ENCODE results near the gene AP2S1.
A peak's percentile ranks its signal among the peaks of the same experiment; 100 is the strongest.
"Not testable (repeated sequence)": the region's sequence is repeated elsewhere in the genome, so short reads cannot be mapped to it uniquely, and the experiment has no call there.

The AP2S1 gene

DNA sequence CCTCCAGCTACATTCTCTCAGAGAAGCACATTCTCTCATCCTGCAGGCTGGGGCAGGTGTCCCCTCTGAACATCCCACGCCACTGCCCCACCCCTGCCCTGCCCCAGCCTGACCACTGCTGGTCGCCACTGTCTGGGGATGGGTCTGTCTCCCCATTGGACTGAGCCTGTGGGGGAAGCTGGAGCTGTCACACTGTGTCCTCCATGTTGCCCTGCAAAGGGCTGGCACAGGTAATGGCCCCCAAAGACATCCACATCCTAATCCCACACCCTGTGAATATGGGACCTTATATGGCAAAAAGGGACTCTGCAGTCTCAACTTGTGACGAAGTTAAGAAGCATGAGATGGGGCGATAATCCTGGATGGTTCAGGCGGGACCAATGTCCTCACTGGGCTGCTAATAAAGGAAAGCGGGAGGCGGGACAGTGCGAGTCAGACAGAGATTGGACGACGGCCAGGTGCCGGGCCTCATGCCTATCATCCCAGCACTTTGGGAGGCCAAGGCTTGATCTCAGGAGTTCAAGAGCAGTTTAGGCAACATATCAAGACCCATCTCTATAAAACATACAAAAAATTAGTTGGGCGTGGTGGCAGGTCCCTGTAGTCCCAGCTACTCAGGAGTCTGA is 9.1 kb downstream of the AP2S1 start:
- no peak for DNase-seq (ENCODE audit: low read depth in 2 of 2)

DNA sequence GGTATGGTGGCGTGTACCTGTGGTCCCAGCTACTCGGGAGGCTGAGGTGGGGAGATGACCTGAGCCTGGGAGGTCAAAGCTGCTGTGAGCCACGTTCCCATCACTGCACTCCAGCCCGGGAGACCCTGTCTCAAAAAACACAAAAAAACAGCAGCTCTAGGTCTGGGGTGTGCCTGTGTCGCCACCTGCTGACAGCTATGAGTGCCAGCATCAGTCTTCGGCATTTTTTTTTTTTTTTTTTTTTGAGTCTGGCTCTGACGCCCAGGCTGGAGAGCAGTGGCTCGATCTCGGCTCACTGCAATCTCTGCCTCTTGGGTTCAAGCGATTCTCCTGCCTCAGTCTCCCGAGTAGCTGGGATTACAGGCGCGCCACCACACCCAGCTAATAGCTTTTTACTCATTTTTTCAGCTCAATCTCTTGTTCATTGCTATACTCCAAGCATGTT is 10.1 kb downstream of the AP2S1 start:
- peak in 1 of 2 donors; percentile 5 for DNase-seq (ENCODE audit: low read depth in 2 of 2)

GRCh38 chr19:46839752-46840497 is 10.7 kb downstream of the AP2S1 start:
- DNase-seq (ENCODE audit: low read depth in 2 of 2) = no peak

- no peak for DNase-seq (ENCODE audit: low read depth in 2 of 2)
These were observed 12.5 kb downstream of the AP2S1 start for GRCh38 chr19:46838160-46838559.

DNA sequence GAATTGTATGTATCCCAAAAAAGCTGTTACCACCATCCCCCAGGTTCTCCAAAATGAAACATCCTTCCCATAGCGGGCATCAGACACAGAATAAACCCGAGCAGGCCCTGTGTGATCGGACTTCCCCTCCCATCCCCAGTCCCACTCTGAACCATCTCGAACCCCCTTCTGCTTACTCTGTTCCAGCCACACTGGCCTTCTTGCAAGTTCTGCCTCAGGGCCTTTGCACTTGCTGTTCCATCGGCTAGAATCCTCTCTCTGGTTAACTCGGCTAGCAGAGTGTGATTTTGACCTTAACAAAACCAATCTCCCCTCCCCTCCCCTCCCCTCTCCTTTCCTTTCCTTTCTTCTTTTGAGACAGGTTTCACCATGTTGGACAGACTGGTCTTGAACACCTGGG is 15.7 kb downstream of the AP2S1 start:
- DNase-seq (ENCODE audit: low read depth in 2 of 2) = no peak

GRCh38 chr19:46834121-46834520 is 16.5 kb downstream of the AP2S1 start:
- no peak for DNase-seq (ENCODE audit: low read depth in 2 of 2)

GRCh38 chr19:46830864-46831263 is 19.8 kb downstream of the AP2S1 start:
- DNase-seq (ENCODE audit: low read depth in 2 of 2) = no peak

DNA sequence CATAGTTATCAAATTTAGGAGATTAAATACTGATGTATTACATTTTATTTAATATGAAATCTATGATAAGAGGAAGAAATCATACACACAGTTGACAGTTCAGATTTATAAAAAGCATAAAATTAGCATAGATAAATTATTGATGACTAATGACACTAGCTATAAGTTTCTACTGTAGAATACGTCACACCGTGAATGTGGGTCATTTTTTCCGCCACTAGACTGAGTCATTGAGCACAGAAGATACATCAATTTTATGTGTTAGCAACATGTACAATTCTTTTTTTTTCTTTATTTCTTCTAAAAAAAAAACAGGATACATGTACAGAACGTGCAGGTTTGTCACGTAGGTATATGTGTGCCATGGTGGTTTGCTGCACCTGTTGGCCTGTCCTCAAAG is 22.2 kb downstream of the AP2S1 start:
- no peak for DNase-seq (ENCODE audit: low read depth in 2 of 2)

- DNase-seq (ENCODE audit: low read depth in 2 of 2) = no peak
These were observed 25.0 kb downstream of the AP2S1 start for GRCh38 chr19:46825731-46826055.

- DNase-seq (ENCODE audit: low read depth in 2 of 2) = no peak
These were observed 25.5 kb downstream of the AP2S1 start for GRCh38 chr19:46824890-46825730.

DNA sequence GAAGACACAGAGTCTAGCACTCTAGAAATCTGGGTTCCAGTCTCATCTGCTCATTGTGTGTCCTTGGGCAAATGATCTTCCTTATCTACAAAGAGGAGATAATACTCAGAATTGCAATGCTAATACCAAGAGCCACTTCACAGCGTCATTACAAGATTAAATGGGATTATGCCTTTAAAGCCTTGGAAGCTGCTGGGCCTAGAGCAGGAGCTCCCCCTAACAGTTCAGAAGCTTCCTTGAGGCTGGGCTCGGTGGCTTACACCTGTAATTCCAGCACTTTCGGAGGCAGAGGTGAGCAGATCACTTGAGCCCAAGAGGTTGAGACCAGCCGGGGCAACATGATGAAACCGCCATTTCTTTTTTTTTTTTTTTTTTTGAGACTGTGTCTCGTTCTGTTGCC is 27.6 kb downstream of the AP2S1 start:
- DNase-seq (ENCODE audit: low read depth in 2 of 2) = no peak

- not testable (repeated sequence) for DNase-seq (ENCODE audit: low read depth in 2 of 2)
These were observed 28.2 kb downstream of the AP2S1 start for GRCh38 chr19:46822410-46822787.

DNA sequence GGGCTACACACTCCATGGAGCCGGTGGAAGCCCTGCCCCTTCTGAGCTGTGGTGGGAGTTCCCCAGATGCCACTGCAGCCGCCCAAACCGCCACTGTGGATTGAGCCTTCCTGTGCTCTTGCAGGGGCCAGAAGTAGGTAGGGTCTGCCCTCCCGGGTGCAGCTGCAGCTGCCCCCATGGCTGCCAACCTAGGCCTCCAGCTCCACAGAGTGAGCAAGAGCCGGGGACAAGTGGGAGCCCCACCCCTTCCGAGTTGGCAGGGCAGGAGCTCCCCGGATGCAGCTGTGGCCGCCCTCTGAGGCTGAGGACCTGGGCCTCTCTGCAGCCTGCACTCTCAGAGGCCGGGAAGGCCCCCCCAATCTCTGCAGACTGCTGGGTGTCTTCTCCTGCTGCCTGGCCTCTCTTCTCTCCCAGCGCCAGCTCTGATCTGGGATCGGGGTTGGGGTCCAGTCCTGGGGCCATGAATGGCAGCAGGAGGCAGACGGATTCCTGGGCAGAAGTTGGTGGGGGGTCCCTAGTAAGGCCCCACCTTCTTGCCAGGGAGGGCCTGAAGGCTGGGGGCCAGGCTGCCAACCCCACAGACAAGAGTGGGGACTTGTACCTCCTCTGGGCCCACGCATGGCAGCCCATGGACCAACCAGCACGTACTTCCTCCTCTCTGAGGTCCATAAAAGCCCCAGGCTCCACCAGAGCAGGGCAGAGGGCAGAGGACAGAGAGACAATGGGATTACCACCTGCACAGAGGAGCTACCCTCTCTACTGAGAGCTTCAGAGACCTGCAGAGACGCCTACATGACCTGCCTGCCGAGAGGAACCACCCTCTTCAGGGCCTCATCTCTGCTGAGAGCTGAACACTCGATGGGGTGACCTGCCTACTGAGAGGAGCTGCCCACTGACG is 28.9 kb downstream of the AP2S1 start:
- DNase-seq (ENCODE audit: low read depth in 2 of 2) = peak; percentile 21 to 29

DNA sequence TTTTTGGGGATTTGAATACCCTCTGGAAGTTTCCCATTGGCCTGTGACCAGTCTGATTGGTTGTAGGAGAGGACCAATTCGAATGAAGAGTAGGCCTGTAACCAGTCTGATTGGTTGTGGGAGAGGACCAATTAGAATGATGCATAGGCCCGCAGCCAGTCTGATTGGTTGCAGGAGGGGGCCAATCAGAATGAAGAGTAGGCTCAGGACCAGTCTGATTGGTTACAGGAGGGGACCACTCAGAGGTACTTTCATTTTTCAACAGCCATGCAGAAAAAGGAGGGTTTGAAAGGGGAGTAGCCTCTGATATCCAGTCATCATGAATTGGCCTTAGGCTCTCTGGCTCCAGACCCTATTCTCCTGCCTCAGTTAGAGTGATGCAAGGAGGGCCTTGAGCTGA is 31.8 kb downstream of the AP2S1 start:
- no peak for DNase-seq (ENCODE audit: low read depth in 2 of 2)

GRCh38 chr19:46815833-46816627 is 34.6 kb downstream of the AP2S1 start:
- no peak for DNase-seq (ENCODE audit: low read depth in 2 of 2)

GRCh38 chr19:46813839-46814358 is 36.7 kb downstream of the AP2S1 start:
- DNase-seq (ENCODE audit: low read depth in 2 of 2) = no peak

DNA sequence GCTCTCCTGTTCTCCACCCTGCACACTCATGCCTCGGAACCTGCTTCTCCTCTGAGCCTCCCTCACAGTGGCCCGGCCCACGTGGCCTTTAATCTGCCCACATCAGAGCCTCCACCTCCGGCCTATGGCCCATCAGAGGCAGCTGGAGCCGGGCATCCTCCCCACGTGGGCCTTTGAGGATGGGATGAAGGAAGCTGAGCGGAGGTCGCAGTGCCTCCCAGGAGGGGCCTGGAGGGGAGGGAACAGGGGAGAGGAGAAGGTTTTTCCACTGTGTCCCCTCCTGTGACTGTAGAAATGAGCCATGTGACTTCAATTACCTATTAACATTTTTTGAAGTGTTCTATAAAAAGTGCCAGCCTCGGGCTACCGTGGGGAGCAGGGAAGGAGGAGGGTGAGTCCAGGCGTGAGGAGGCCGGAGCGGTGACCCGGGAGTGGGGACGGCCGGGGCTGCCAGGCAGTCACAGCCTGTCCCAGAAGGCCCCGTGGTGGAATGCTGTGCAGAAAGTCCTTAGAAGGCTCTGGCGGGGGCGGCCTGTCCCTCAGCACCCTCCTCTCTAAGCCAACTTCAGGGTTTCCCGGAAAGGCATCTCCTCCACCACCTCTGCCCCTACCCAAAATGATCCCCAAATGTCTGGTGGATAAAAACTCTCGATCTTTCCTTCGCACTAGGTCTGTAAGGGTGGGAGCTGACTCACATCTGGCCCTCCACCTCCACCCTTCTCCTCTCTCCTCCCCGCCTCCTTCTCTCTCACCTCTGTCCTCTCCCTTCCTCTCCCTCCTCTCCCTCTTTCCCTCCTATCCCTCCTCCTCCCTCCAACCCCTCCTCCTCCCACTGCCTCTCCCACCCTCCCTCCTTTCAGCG is 37.4 kb downstream of the AP2S1 start:
- no peak for DNase-seq (ENCODE audit: low read depth in 2 of 2)

DNA sequence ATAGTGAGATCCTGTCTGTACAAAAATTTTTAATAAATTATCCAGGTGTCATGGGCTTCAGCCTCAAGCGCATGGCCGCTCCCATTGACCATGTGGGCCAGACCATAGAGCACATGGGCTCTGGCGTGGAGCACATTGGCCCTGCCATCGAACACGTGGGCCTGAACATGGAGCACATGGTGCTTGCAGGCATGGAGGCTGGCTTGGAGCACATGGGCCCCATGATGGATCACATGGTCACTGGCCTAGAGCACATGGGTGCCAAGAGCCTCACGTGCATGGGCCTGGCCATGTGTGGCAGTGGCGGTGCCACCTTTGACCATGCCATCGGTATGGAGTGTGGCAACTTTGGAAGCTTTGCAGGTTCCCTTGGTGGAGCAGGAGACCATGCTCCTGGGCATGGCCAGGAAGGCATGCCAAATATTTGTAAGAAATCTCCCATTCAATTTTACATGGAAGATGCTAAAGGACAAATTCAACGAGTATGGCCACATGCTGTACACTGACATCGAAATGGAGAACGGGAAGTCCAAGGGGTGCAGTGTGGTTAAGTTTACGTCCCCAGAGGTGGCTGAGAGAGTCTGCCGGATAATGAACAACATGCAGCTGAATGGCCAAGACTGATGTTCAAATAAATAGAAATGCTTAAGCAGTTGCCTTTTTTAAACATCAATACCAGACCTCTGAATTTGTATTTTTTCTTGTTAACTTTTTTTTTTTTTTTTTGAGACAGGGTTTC is 40.9 kb downstream of the AP2S1 start:
- no peak for DNase-seq (ENCODE audit: low read depth in 2 of 2)

DNA sequence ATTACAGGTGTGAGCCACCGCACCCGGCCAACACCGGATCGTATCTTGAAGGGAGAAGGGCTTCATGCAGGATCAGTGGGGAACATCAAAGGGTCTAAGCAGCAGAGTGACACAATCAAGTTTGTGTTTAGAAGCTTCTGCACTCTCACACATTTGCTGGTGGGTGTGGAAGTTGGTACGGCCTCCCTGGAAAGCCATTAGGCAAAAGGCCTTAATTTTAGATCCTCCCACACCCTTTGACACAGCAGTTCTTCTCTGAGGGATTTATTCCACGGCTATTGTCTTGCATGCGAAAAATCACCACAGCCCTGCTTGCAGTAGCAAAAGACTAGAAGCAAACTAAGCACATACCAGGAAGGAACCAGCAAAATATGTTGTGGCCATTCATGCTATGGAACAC is 44.0 kb downstream of the AP2S1 start:
- no peak for DNase-seq (ENCODE audit: low read depth in 2 of 2)

All from stimulated activated CD8-positive, alpha-beta memory T cell treated with anti-CD3 and anti-CD28 coated beads, Interleukin-7, amount 100 ng/mL, for 1 hour (primary cell).